A549 (cell line): ENCODE results near the gene TTC7B. TPM values are rescaled to one million over a fixed set of nuclear protein-coding genes. Genes with fewer than 3 reads are reported as not detected.

Experiments used
- ATAC-seq, 2 experiments: fragments of 200-7000 bp in 1 of 2; fragments of >200 bp in 1 of 2; cut with Nextera tagmentation in 1 of 2; cut with Tn5 transposase in 1 of 2; 3 replicates each; pipeline versions ENCODE4 v1.8.0 to v1.9.1; 2018 to 2020; ENCODE audit warnings: mild to moderate bottlenecking in 1 of 2, moderate library complexity in 1 of 2
- CTCF ChIA-PET: fragments of 300-600 bp; sonication (Branson Sonifier 250); formaldehyde crosslinking; extraction: SDS; loops from one replicate; lab custom pipeline; 2021; ENCODE audit warnings: antibody characterized with exemption, inconsistent platforms; lab: Yijun Ruan, JAX
- POLR2A ChIA-PET: fragments of 350-600 bp; formaldehyde crosslinking; extraction: SDS; loops from one replicate; lab custom pipeline; 2021; ENCODE audit warnings: antibody characterized with exemption, inconsistent platforms; lab: Yijun Ruan, JAX
- DNase-seq, 2 experiments: peaks; one replicate each; pipeline versions ENCODE4 v3.0.0 to v3.0.0-alpha.2; 2011 to 2016; ENCODE audit warnings: low read depth in 1 of 2, low spot score in 1 of 2
- FAIRE-seq: peaks from 2 replicates; lab custom pipeline; 2011; peaks lifted over from hg19 to GRCh38; lab: Jason Lieb, UNC
- H3K27ac ChIP-seq, 2 experiments: fragments of >200 bp; sonication (Bioruptor Twin); formaldehyde crosslinking; 3 replicates each; pipeline ENCODE4 v1.5.1; 2016 to 2017
- H3K4me1 ChIP-seq: fragments of >200 bp; sonication (Bioruptor Twin); formaldehyde crosslinking; 3 replicates; pipeline ENCODE4 v1.6.1; 2016
- H3K4me2 ChIP-seq: fragments of >200 bp; sonication (Bioruptor Twin); formaldehyde crosslinking; 3 replicates; pipeline ENCODE4 v1.6.1; 2016
- H3K4me3 ChIP-seq: fragments of >200 bp; sonication (Bioruptor Twin); formaldehyde crosslinking; 3 replicates; pipeline ENCODE4 v1.5.1; 2016
- H3K9me3 ChIP-seq: fragments of >200 bp; sonication (Bioruptor Twin); formaldehyde crosslinking; 3 replicates; pipeline ENCODE4 v1.6.1; 2016
- CBX2 ChIP-seq: fragments of 200-600 bp; sonication (generic); IDR thresholded peaks from 2 replicates; pipeline ENCODE4 v1.6.1; 2016; ENCODE audit warnings: low read depth, mild to moderate bottlenecking, borderline replicate concordance
- CBX8 ChIP-seq: fragments of 200-600 bp; sonication (generic); IDR thresholded peaks from 2 replicates; pipeline ENCODE4 v1.6.1; 2016
- CEBPB ChIP-seq, 2 experiments: fragments of >200 bp in 1 of 2; sonication (Bioruptor Twin) in 1 of 2; formaldehyde crosslinking in 1 of 2; IDR thresholded peaks; 2 replicates each; pipeline ENCODE4 v1.6.1; 2012 to 2016
- CHD2 ChIP-seq: fragments of 150-350 bp; IDR thresholded peaks from 2 replicates; pipeline ENCODE4 v1.6.1; 2014; ENCODE audit warnings: low read length; ENCODE audit not compliant: partially characterized antibody
- EHMT2 ChIP-seq: fragments of 200-600 bp; sonication (generic); IDR thresholded peaks from 2 replicates; pipeline ENCODE4 v1.6.1; 2016; ENCODE audit warnings: antibody characterized with exemption, low read depth, mild to moderate bottlenecking, moderate library complexity
- EP300 ChIP-seq, 2 experiments: fragments of >200 bp; sonication (Bioruptor Twin); formaldehyde crosslinking; IDR thresholded peaks; 2 replicates in 1 of 2; 3 replicates in 1 of 2; pipeline ENCODE4 v1.6.1; 2016 to 2017
- FOSB ChIP-seq: fragments of 250-450 bp; sonication (Bioruptor Pico); IDR thresholded peaks from 2 replicates; pipeline ENCODE4 v1.5.0; 2020; ENCODE audit warnings: mild to moderate bottlenecking, moderate library complexity
- FOXS1 ChIP-seq: fragments of 250-450 bp; sonication (Bioruptor Pico); IDR thresholded peaks from 2 replicates; pipeline ENCODE4 v1.5.0; 2020; ENCODE audit warnings: mild to moderate bottlenecking, moderate library complexity
- HDAC2 ChIP-seq: fragments of 200-600 bp; sonication (generic); IDR thresholded peaks from 2 replicates; pipeline ENCODE4 v1.6.1; 2016
- HEYL ChIP-seq: fragments of 250-450 bp; sonication (Bioruptor Pico); IDR thresholded peaks from 2 replicates; pipeline ENCODE4 v1.8.0; 2021; ENCODE audit warnings: mild to moderate bottlenecking, moderate library complexity
- HOXB13 ChIP-seq: fragments of 250-450 bp; sonication (Bioruptor Pico); IDR thresholded peaks from 2 replicates; pipeline ENCODE4 v1.5.0; 2020; ENCODE audit warnings: low read depth, mild to moderate bottlenecking, moderate library complexity
- HOXB5 ChIP-seq: fragments of 250-450 bp; sonication (Bioruptor Pico); IDR thresholded peaks from 2 replicates; pipeline ENCODE4 v1.5.0; 2020; ENCODE audit warnings: mild to moderate bottlenecking, moderate library complexity
- JUN ChIP-seq, 2 experiments: fragments of >200 bp; sonication (Bioruptor Twin); formaldehyde crosslinking; IDR thresholded peaks; 2 replicates in 1 of 2; 3 replicates in 1 of 2; pipeline ENCODE4 v1.6.1; 2016 to 2017
- KDM1A ChIP-seq: fragments of 200-600 bp; sonication (generic); IDR thresholded peaks from 2 replicates; pipeline ENCODE4 v1.6.1; 2016; ENCODE audit warnings: low read depth, mild to moderate bottlenecking
- MAFK ChIP-seq: fragments of 450-650 bp; IDR thresholded peaks from 2 replicates; pipeline ENCODE4 v1.6.1; 2014; ENCODE audit not compliant: partially characterized antibody
- MYC ChIP-seq: IDR thresholded peaks from 2 replicates; pipeline ENCODE4 v1.6.1; 2012; ENCODE audit warnings: mild to moderate bottlenecking, inconsistent platforms, low read length, improper control_type of control experiment, borderline replicate concordance
- NR3C1 ChIP-seq: fragments of >200 bp; sonication (Bioruptor Twin); formaldehyde crosslinking; IDR thresholded peaks from 3 replicates; pipeline ENCODE4 v1.6.1; 2017
- TFCP2L1 ChIP-seq: fragments of 250-450 bp; sonication (Bioruptor Pico); IDR thresholded peaks from 2 replicates; pipeline ENCODE4 v1.5.0; 2021; ENCODE audit warnings: mild to moderate bottlenecking
- TP53 ChIP-seq: fragments of 250-450 bp; sonication (Bioruptor Pico); IDR thresholded peaks from 2 replicates; pipeline ENCODE4 v1.5.0; 2021; ENCODE audit warnings: mild to moderate bottlenecking, moderate library complexity
- ZC3H11A ChIP-seq: fragments of 450-650 bp; IDR thresholded peaks from 2 replicates; pipeline ENCODE4 v1.6.1; 2014; ENCODE audit warnings: antibody characterized with exemption, mild to moderate bottlenecking
- ZFP36 ChIP-seq: fragments of 450-650 bp; IDR thresholded peaks from 2 replicates; pipeline ENCODE4 v1.6.1; 2014; ENCODE audit warnings: borderline replicate concordance; ENCODE audit not compliant: partially characterized antibody
- ZNF302 ChIP-seq: fragments of 250-450 bp; sonication (Bioruptor Pico); IDR thresholded peaks from 2 replicates; pipeline ENCODE4 v1.9.0; 2021; ENCODE audit warnings: inconsistent platforms, mild to moderate bottlenecking, moderate library complexity
- WGBS: methylation state at CpG from one replicate; pipeline ENCODE4 v1.1.6; 2017; ENCODE audit errors: missing lambda C conversion rate; 5-methylcytosine and 5-hydroxymethylcytosine counted together
- polyA plus RNA-seq, 4 experiments: library from polyadenylated mRNA; depleted of rRNA in 3 of 4; stranded (reverse); fragments of >200 nt; fragmentation: RNase III in 1 of 4; extraction: RNeasy Plus Mini Kit Qiagen cat#74134 plus additional on column Dnase treatment in 1 of 4; gene quantifications; 2 replicates in 3 of 4; 3 replicates in 1 of 4; pipeline ENCODE4 v1.2.3, GENCODE V29; 2011 to 2017
- TF ChIP-seq, protein P1 (sequence below): fragments of >200 bp; sonication (Bioruptor Twin); formaldehyde crosslinking; IDR thresholded peaks from 2 replicates; pipeline ENCODE4 v1.6.1; 2016
- TF ChIP-seq, protein P2 (sequence below): fragments of 150-350 bp; IDR thresholded peaks from 2 replicates; pipeline ENCODE4 v1.6.1; 2014; ENCODE audit warnings: low read depth, mild to moderate bottlenecking, low read length
- TF ChIP-seq, protein P3 (sequence below): IDR thresholded peaks from 2 replicates; pipeline ENCODE4 v1.6.1; 2012
- TF ChIP-seq, protein P4 (sequence below): fragments of 250-450 bp; sonication (Bioruptor Pico); IDR thresholded peaks from 2 replicates; pipeline ENCODE4 v1.5.0; 2020; ENCODE audit warnings: low read depth, mild to moderate bottlenecking, moderate library complexity
- TF ChIP-seq, protein P5 (sequence below): fragments of 200-600 bp; sonication (generic); IDR thresholded peaks from 2 replicates; pipeline ENCODE4 v1.6.1; 2016; ENCODE audit warnings: antibody characterized with exemption, mild to moderate bottlenecking, moderate library complexity

Gene TTC7B
- polyA plus RNA-seq, 2 of the 4 experiments (the other 2 are of a cell fraction): 16.6 to 28.0 TPM

DNA sequence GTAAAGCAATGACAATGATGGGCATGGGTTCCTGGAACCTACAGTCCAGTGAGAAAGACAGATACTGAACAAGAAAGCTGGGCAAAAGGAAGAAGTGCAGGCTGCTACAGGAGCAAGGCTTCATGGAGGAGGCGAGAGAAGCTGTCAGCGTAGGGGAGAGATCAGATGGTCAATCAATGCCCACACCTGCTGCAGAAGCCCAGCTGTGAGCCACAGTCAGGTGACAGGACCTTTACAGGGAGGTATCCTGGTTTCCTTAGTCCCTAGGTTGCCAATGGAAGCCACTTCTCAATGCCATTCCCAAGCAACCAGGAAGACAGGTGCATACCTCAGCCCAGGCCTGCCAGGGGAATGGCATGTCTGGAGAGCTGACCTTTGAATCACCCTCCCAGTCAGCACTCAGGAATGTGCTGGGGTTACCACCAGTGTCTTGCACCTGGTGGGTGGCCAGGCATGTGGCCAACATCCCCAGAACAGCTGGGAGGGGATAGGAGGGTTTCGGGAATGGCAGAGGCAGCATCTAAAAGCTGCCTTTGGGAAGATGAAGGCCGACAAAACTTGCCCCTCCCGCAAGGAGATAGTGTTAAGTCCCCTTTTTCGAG lies 170.3 kb downstream of the TTC7B start:
- Histone ChIP-seq H3K4me3 (no peak overlapping the region), H3K4me1 (peaks cover 10% of the 10 kb centered on the region), H3K27ac (peak overlapping the region in 1 of 2 experiments; percentile 43; a peak in 2 of 6 replicates), H3K9me3 (no peaks in the 10 kb centered on the region), H3K4me2 (peak overlapping the region; percentile 40; the same call in 2 of the 3 replicates)
- 90% methylated on average over 6 of the region's 6 CpGs for WGBS
- ChIA-PET CTCF (interaction anchor here (0.6 to 1.7 kb wide), 6 partner anchors 9 to 247 kb away, joined by 3 to 5 read pairs (median 3); no protein-coding TSS in a partner anchor), POLR2A (no interaction called here)
- ATAC-seq (peak; percentile 39 to 71; a peak in 3 of 6 replicates), FAIRE-seq (no peak), DNase-seq (peak; percentile 9 to 46)
- TF ChIP-seq, protein P1, sequence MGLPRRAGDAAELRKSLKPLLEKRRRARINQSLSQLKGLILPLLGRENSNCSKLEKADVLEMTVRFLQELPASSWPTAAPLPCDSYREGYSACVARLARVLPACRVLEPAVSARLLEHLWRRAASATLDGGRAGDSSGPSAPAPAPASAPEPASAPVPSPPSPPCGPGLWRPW: no peak
- TF ChIP-seq ZFP36 (no peak), TP53 (CRISPR knock-in tag) (no peak), HEYL (no peak), ZC3H11A (no peak), HOXB13 (CRISPR knock-in tag) (no peak), EHMT2 (no peak), CEBPB (IDR thresholded peaks at IDR 0.05) (no peak), CBX8 (no peak), FOSB (CRISPR knock-in tag) (no peak), CBX2 (no peak), ZNF302 (CRISPR knock-in tag) (no peak), JUN (IDR thresholded peaks at IDR 0.05) (no peak), HOXB5 (CRISPR knock-in tag) (no peak)
- TF ChIP-seq, protein P2, sequence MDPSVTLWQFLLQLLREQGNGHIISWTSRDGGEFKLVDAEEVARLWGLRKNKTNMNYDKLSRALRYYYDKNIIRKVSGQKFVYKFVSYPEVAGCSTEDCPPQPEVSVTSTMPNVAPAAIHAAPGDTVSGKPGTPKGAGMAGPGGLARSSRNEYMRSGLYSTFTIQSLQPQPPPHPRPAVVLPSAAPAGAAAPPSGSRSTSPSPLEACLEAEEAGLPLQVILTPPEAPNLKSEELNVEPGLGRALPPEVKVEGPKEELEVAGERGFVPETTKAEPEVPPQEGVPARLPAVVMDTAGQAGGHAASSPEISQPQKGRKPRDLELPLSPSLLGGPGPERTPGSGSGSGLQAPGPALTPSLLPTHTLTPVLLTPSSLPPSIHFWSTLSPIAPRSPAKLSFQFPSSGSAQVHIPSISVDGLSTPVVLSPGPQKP: no peak
- TF ChIP-seq, protein P3, sequence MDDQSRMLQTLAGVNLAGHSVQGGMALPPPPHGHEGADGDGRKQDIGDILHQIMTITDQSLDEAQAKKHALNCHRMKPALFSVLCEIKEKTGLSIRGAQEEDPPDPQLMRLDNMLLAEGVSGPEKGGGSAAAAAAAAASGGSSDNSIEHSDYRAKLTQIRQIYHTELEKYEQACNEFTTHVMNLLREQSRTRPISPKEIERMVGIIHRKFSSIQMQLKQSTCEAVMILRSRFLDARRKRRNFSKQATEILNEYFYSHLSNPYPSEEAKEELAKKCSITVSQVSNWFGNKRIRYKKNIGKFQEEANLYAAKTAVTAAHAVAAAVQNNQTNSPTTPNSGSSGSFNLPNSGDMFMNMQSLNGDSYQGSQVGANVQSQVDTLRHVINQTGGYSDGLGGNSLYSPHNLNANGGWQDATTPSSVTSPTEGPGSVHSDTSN: no peak

DNA sequence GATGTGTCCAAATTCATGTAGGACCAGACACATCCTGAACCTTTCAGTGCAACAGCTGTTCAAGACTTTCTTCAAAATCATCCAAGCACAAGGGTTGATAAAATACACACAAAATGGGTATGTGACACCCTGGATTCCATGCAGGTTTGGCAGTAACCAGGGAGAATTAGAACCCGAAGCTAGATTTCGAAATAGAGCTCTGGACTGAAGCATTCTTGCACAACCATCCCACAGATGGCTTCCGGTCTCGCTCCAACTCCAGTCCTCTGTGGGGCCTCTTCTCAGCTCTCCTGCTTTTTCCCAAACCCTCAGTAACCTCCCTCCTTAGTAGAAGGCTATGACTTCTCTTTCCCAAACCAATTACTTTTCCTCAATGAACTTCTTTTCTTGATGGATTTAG lies 171.3 kb downstream of the TTC7B start:
- Histone ChIP-seq H3K4me3 (no peak overlapping the region), H3K4me1 (peaks cover 10% of the 10 kb centered on the region), H3K4me2 (no peak overlapping the region), H3K27ac (no peak overlapping the region), H3K9me3 (no peaks in the 10 kb centered on the region)
- ATAC-seq (no peak), FAIRE-seq (no peak), DNase-seq (no peak)
- WGBS: 91% methylated on average over 4 of the region's 4 CpGs
- TF ChIP-seq CEBPB (IDR thresholded peaks at IDR 0.05) (peak; percentile 26 to 45; a peak in 2 of 4 replicates), MYC (no peak)
- TF ChIP-seq, protein P4, sequence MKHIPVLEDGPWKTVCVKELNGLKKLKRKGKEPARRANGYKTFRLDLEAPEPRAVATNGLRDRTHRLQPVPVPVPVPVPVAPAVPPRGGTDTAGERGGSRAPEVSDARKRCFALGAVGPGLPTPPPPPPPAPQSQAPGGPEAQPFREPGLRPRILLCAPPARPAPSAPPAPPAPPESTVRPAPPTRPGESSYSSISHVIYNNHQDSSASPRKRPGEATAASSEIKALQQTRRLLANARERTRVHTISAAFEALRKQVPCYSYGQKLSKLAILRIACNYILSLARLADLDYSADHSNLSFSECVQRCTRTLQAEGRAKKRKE: no peak
- ChIA-PET POLR2A (no interaction called here), CTCF (interaction anchor here (0.8 kb wide), 1 partner anchor 52 kb away, joined by 3 read pairs; no protein-coding TSS in a partner anchor)

DNA sequence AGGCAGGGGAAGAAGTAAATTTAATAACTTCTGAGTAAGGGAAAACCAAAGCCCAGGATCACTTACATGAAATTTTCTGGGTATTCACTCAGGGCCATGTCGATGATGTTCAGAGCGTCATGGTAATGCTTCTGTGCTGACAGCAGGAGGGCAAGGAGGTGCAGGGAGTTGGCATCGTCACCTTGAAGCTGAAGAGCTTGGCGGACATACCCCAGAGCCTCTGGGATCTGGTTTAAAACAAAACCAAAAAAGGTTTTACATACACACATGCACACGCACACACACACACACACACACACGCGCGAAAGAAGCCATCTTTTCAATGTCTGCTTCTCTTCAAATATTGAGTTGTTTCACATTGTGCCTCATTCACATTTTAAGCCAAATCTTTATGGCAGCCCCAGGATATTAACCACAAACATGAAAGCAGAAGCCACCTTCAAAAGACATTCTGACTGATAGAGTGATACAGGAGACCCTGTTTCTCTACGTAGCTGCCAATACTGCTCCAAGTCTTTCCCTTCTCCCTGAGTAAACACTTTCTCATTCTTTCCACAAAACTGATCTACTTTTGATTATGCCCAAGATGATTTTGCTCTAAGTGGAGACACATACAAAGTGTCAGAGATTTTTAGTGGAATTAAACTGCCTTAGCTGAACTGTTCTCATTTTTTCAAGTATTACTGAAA lies 172.1 kb downstream of the TTC7B start:
- WGBS: 80% methylated on average over 9 of the region's 9 CpGs
- Histone ChIP-seq H3K9me3 (no peaks in the 10 kb centered on the region), H3K4me2 (no peak overlapping the region), H3K27ac (no peak overlapping the region), H3K4me3 (no peak overlapping the region), H3K4me1 (peaks cover 10% of the 10 kb centered on the region)
- ATAC-seq (no peak), FAIRE-seq (no peak), DNase-seq (no peak)
- POLR2A ChIA-PET: no interaction called here
- CTCF ChIA-PET: interaction anchor here (0.8 kb wide), 1 partner anchor 53 kb away, joined by 3 read pairs; no protein-coding TSS in a partner anchor
- no peak for TF ChIP-seq CHD2
- no peak for TF ChIP-seq KDM1A
- TF ChIP-seq, protein P5, sequence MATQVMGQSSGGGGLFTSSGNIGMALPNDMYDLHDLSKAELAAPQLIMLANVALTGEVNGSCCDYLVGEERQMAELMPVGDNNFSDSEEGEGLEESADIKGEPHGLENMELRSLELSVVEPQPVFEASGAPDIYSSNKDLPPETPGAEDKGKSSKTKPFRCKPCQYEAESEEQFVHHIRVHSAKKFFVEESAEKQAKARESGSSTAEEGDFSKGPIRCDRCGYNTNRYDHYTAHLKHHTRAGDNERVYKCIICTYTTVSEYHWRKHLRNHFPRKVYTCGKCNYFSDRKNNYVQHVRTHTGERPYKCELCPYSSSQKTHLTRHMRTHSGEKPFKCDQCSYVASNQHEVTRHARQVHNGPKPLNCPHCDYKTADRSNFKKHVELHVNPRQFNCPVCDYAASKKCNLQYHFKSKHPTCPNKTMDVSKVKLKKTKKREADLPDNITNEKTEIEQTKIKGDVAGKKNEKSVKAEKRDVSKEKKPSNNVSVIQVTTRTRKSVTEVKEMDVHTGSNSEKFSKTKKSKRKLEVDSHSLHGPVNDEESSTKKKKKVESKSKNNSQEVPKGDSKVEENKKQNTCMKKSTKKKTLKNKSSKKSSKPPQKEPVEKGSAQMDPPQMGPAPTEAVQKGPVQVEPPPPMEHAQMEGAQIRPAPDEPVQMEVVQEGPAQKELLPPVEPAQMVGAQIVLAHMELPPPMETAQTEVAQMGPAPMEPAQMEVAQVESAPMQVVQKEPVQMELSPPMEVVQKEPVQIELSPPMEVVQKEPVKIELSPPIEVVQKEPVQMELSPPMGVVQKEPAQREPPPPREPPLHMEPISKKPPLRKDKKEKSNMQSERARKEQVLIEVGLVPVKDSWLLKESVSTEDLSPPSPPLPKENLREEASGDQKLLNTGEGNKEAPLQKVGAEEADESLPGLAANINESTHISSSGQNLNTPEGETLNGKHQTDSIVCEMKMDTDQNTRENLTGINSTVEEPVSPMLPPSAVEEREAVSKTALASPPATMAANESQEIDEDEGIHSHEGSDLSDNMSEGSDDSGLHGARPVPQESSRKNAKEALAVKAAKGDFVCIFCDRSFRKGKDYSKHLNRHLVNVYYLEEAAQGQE: no peak
- TF ChIP-seq, protein P1: no peak
- no peak for TF ChIP-seq MAFK
- TF ChIP-seq HDAC2: no peak
- no peak for TF ChIP-seq EP300 (IDR thresholded peaks at IDR 0.05)
- no peak for TF ChIP-seq CBX8
- TF ChIP-seq ZNF302 (CRISPR knock-in tag): no peak
- no peak for TF ChIP-seq NR3C1
- no peak for TF ChIP-seq FOXS1
- TF ChIP-seq TFCP2L1 (CRISPR knock-in tag): no peak
